ENCODE results near the gene TIE1.

Gene TIE1

GRCh38 chr1:43300378-43301094, at the start of gene TIE1:
TSS of gene TIE1 (plus strand) at chr1:43300982. CDS start at chr1:43301072, 90 bp downstream.
- DNase-seq (ENCODE audit: low read depth), result no peak
- H3K4me3 ChIP-seq (ENCODE audit: low read depth, low read length), result no peak within 1 kb of the TSS

GRCh38 chr1:43251024-43251423, 49.8 kb upstream of the TIE1 start:
- no peak for DNase-seq (ENCODE audit: low read depth)
- H3K4me3 ChIP-seq (ENCODE audit: low read depth, low read length), result no peak overlapping the region

GRCh38 chr1:43252225-43252624, 48.6 kb upstream of the TIE1 start:
- H3K4me3 ChIP-seq (ENCODE audit: low read depth, low read length), result no peak overlapping the region
- no peak for DNase-seq (ENCODE audit: low read depth)

- no peak for DNase-seq (ENCODE audit: low read depth)
- H3K4me3 ChIP-seq (ENCODE audit: low read depth, low read length), result no peak overlapping the region
These were observed 47.6 kb upstream of the TIE1 start for GRCh38 chr1:43253173-43253572.

- H3K4me3 ChIP-seq (ENCODE audit: low read depth, low read length), result no peak overlapping the region
- no peak for DNase-seq (ENCODE audit: low read depth)
These were observed 46.9 kb upstream of the TIE1 start for GRCh38 chr1:43253876-43254275.

- no peak for DNase-seq (ENCODE audit: low read depth)
These were observed 45.2 kb upstream of the TIE1 start for GRCh38 chr1:43255438-43256210.

GRCh38 chr1:43256675-43257570, 43.9 kb upstream of the TIE1 start:
- no peak overlapping the region for H3K4me3 ChIP-seq (ENCODE audit: low read depth, low read length)
- DNase-seq (ENCODE audit: low read depth), result no peak

More at GRCh38 chr1:43255438-43256210, 45.2 kb upstream of the TIE1 start:
- H3K4me3 ChIP-seq (ENCODE audit: low read depth, low read length), result no peak overlapping the region

- no peak overlapping the region for H3K4me3 ChIP-seq (ENCODE audit: low read depth, low read length)
- no peak for DNase-seq (ENCODE audit: low read depth)
These were observed 42.4 kb upstream of the TIE1 start for GRCh38 chr1:43258370-43258769.

- DNase-seq (ENCODE audit: low read depth), result no peak
- H3K4me3 ChIP-seq (ENCODE audit: low read depth, low read length), result no peak overlapping the region
These were observed 35.4 kb upstream of the TIE1 start for GRCh38 chr1:43265431-43265830.

GRCh38 chr1:43266881-43267280, 33.9 kb upstream of the TIE1 start:
- DNase-seq (ENCODE audit: low read depth), result no peak

GRCh38 chr1:43267291-43267805, 33.4 kb upstream of the TIE1 start:
- peak; percentile 65 for DNase-seq (ENCODE audit: low read depth)

More at GRCh38 chr1:43266881-43267280, 33.9 kb upstream of the TIE1 start:
- H3K4me3 ChIP-seq (ENCODE audit: low read depth, low read length), result no peak overlapping the region

GRCh38 chr1:43267818-43268425, 32.9 kb upstream of the TIE1 start:
- DNase-seq (ENCODE audit: low read depth), result no peak
- no peak overlapping the region for H3K4me3 ChIP-seq (ENCODE audit: low read depth, low read length)

More at GRCh38 chr1:43267291-43267805, 33.4 kb upstream of the TIE1 start:
- no peak overlapping the region for H3K4me3 ChIP-seq (ENCODE audit: low read depth, low read length)

GRCh38 chr1:43269627-43270375, 31.0 kb upstream of the TIE1 start, which contains the start of gene TMEM125:
TSS of gene TMEM125 (plus strand) at chr1:43269983. CDS start at chr1:43272723, 2,740 bp downstream.
- DNase-seq (ENCODE audit: low read depth), result no peak
- H3K4me3 ChIP-seq (ENCODE audit: low read depth, low read length), result no peak within 1 kb of the TSS

- no peak for DNase-seq (ENCODE audit: low read depth)
- H3K4me3 ChIP-seq (ENCODE audit: low read depth, low read length), result no peak overlapping the region
These were observed 30.2 kb upstream of the TIE1 start for GRCh38 chr1:43270421-43271095.

GRCh38 chr1:43271186-43272118, 29.3 kb upstream of the TIE1 start:
- H3K4me3 ChIP-seq (ENCODE audit: low read depth, low read length), result no peak overlapping the region
- no peak for DNase-seq (ENCODE audit: low read depth)

- no peak for DNase-seq (ENCODE audit: low read depth)
- H3K4me3 ChIP-seq (ENCODE audit: low read depth, low read length), result no peak overlapping the region
These were observed 28.6 kb upstream of the TIE1 start for GRCh38 chr1:43272161-43272560.

Data from skeletal muscle cell (primary cell).